AG08396 (cell line): ENCODE measurements around the gene FXR2.

ENCODE experiments used
- DNase-seq: peaks from one replicate; pipeline ENCODE4 v3.0.0; 2012; ENCODE audit warnings: low spot score, mixed read lengths

Gene FXR2

GRCh38 chr17:7570351-7570750 lies 44.3 kb downstream of the FXR2 start:
- no peak for DNase-seq

GRCh38 chr17:7569571-7569970 lies 45.1 kb downstream of the FXR2 start:
- no peak for DNase-seq

- DNase-seq, result no peak
These were observed 51.4 kb downstream of the FXR2 start for GRCh38 chr17:7563115-7563869.

GRCh38 chr17:7562208-7562605 lies 52.5 kb downstream of the FXR2 start:
- peak; percentile 54 for DNase-seq

- peak; percentile 100 for DNase-seq
These were observed 53.0 kb downstream of the FXR2 start, which contains the start of gene SENP3 for GRCh38 chr17:7561589-7562207. Gene SENP3 (plus strand): TSS chr17:7561919. CDS start chr17:7563077, 1,158 bp downstream.

GRCh38 chr17:7561028-7561575 lies 53.6 kb downstream of the FXR2 start:
- peak; percentile 92 for DNase-seq

GRCh38 chr17:7560172-7561027 lies 54.3 kb downstream of the FXR2 start:
- peak; percentile 76 for DNase-seq

- no peak for DNase-seq
These were observed 55.2 kb downstream of the FXR2 start for GRCh38 chr17:7559320-7560171.

- DNase-seq, result no peak
These were observed 56.0 kb downstream of the FXR2 start, which contains the start of gene TNFSF13 for GRCh38 chr17:7558544-7559319. Gene TNFSF13 (plus strand): TSS chr17:7558750. CDS start chr17:7559040, 290 bp downstream.

GRCh38 chr17:7557775-7558543 lies 56.7 kb downstream of the FXR2 start:
- DNase-seq, result peak; percentile 55

GRCh38 chr17:7557147-7557764 lies 57.4 kb downstream of the FXR2 start:
- no peak for DNase-seq

GRCh38 chr17:7556627-7557026 lies 58.1 kb downstream of the FXR2 start:
- no peak for DNase-seq

- no peak for DNase-seq
These were observed 59.3 kb downstream of the FXR2 start for GRCh38 chr17:7555320-7555948.

GRCh38 chr17:7553356-7553755 lies 61.3 kb downstream of the FXR2 start:
- DNase-seq, result no peak

GRCh38 chr17:7552621-7553051 lies 62.1 kb downstream of the FXR2 start:
- DNase-seq, result no peak

GRCh38 chr17:7551396-7551795 lies 63.3 kb downstream of the FXR2 start:
- DNase-seq, result no peak

- DNase-seq, result no peak
These were observed 64.4 kb downstream of the FXR2 start for GRCh38 chr17:7550344-7550743.

- DNase-seq, result no peak
These were observed 65.2 kb downstream of the FXR2 start for GRCh38 chr17:7549401-7550055.
